ENCODE data around the gene TAGAP. TPM values are rescaled to one million over a fixed set of nuclear protein-coding genes. Genes with fewer than 3 reads are reported as not detected.

Gene TAGAP
- total RNA-seq, 2 experiments from 2014 or later = 245 to 261 TPM

- Mint-ChIP-seq H3K36me3 (ENCODE audit: low read depth) (peaks cover 21% of the 10 kb centered on the region), H3K4me3 (no peak overlapping the region), H3K9me3 (peaks cover 7% of the 10 kb centered on the region), H3K27ac (no peak overlapping the region), H3K4me1 (ENCODE audit: low read depth) (peaks cover 36% of the 10 kb centered on the region), H3K27me3 (no peaks in the 10 kb centered on the region)
- Histone ChIP-seq H3K4me1 (ENCODE audit: insufficient read depth, low read length) (peaks cover 27% of the 10 kb centered on the region), H3K36me3 (ENCODE audit: insufficient read depth, low read length) (no peaks in the 10 kb centered on the region), H3K9me3 (ENCODE audit: control insufficient read depth in 1 of 2, insufficient read depth in 1 of 2, low read length in 2 of 2) (peaks cover 8 to 10% of the 10 kb centered on the region in 2 experiments), H3K27ac (ENCODE audit: low read depth in 1 of 2, low read length in 2 of 2) (no peak overlapping the region), H3K27me3 (ENCODE audit: control insufficient read depth in 1 of 2, insufficient read depth in 2 of 2, low read length in 2 of 2) (no peaks in the 10 kb centered on the region), H3K4me3 (ENCODE audit: low read length) (no peak overlapping the region)
- no peak for ATAC-seq (ENCODE audit: poor library complexity)
- TF ChIP-seq CTCF (IDR thresholded peaks at IDR 0.05) = no peak
- no peak for DNase-seq
- ChIA-PET POLR2A (interaction anchor here (5.1 kb wide), 1 partner anchor 23 kb away, joined by 41 read pairs; the partner anchor contains the start of gene TAGAP), CTCF (interaction anchor here (4.6 kb wide), 1 partner anchor 115 kb away, joined by 23 read pairs; no protein-coding TSS in a partner anchor)
- intact Hi-C loops (cut with DNase I, micrococcal nuclease) = no loop called here
Measured at GRCh38 chr6:159020011-159020410, 24.8 kb downstream of the TAGAP start.

GRCh38 chr6:159017757-159018559 is 26.8 kb downstream of the TAGAP start:
- POLR2A ChIA-PET = interaction anchor here (0.5 to 5.1 kb wide), 15 partner anchors 9 to 771 kb away, joined by 3 to 41 read pairs (median 5); partner anchors contain the start of genes RSPH3 and TAGAP
- ATAC-seq (ENCODE audit: poor library complexity) (no peak), DNase-seq (peak in 1 of 14 experiments; percentile 34)
- TF ChIP-seq CTCF (IDR thresholded peaks at IDR 0.05) = no peak
- Histone ChIP-seq H3K4me1 (ENCODE audit: insufficient read depth, low read length) (peaks cover 44% of the 10 kb centered on the region), H3K27ac (ENCODE audit: low read depth in 1 of 2, low read length in 2 of 2) (peak overlapping the region; percentile 9 to 57), H3K36me3 (ENCODE audit: insufficient read depth, low read length) (no peaks in the 10 kb centered on the region), H3K27me3 (ENCODE audit: control insufficient read depth in 1 of 2, insufficient read depth in 2 of 2, low read length in 2 of 2) (no peaks in the 10 kb centered on the region), H3K9me3 (ENCODE audit: control insufficient read depth in 1 of 2, insufficient read depth in 1 of 2, low read length in 2 of 2) (no peaks in the 10 kb centered on the region), H3K4me3 (ENCODE audit: low read length) (no peak overlapping the region)
- Mint-ChIP-seq H3K36me3 (ENCODE audit: low read depth) (peaks cover 3% of the 10 kb centered on the region), H3K4me3 (peak overlapping the region; percentile 46), H3K9me3 (no peaks in the 10 kb centered on the region), H3K4me1 (ENCODE audit: low read depth) (peaks cover 57% of the 10 kb centered on the region), H3K27me3 (no peaks in the 10 kb centered on the region), H3K27ac (peak overlapping the region; percentile 45)
- CTCF ChIA-PET = interaction anchor here (1.2 to 4.6 kb wide), 7 partner anchors 9 to 117 kb away, joined by 3 to 23 read pairs (median 5); no protein-coding TSS in a partner anchor
- intact Hi-C loops (cut with DNase I, micrococcal nuclease) = no loop called here

GRCh38 chr6:159014406-159014805 is 30.4 kb downstream of the TAGAP start:
- no peak overlapping the region for H3K4me3 ChIP-seq (ENCODE audit: low read length)
- H3K27ac Mint-ChIP-seq = peak overlapping the region; percentile 53
- no peak for TF ChIP-seq CTCF (IDR thresholded peaks at IDR 0.05)
- no peaks in the 10 kb centered on the region for H3K27me3 Mint-ChIP-seq
- H3K9me3 Mint-ChIP-seq = no peaks in the 10 kb centered on the region
- no peak overlapping the region for H3K27ac ChIP-seq (ENCODE audit: low read depth in 1 of 2, low read length in 2 of 2)
- POLR2A ChIA-PET = interaction anchor here (1.2 to 1.4 kb wide), 2 partner anchors 9 to 30 kb away, joined by 3 to 4 read pairs; partner anchors contain the start of gene TAGAP
- no peaks in the 10 kb centered on the region for H3K27me3 ChIP-seq (ENCODE audit: control insufficient read depth in 1 of 2, insufficient read depth in 2 of 2, low read length in 2 of 2)
- H3K4me1 ChIP-seq (ENCODE audit: insufficient read depth, low read length) = peaks cover 52% of the 10 kb centered on the region
- CTCF ChIA-PET = interaction anchor here (1.3 kb wide), 1 partner anchor 18 kb away, joined by 3 read pairs; no protein-coding TSS in a partner anchor
- intact Hi-C loops (cut with DNase I, micrococcal nuclease) = no loop called here
- no peaks in the 10 kb centered on the region for H3K36me3 ChIP-seq (ENCODE audit: insufficient read depth, low read length)
- no peaks in the 10 kb centered on the region for H3K9me3 ChIP-seq (ENCODE audit: control insufficient read depth in 1 of 2, insufficient read depth in 1 of 2, low read length in 2 of 2)
- H3K4me3 Mint-ChIP-seq = no peak overlapping the region
- peaks cover 81% of the 10 kb centered on the region for H3K4me1 Mint-ChIP-seq (ENCODE audit: low read depth)
- no peak for DNase-seq
- no peaks in the 10 kb centered on the region for H3K36me3 Mint-ChIP-seq (ENCODE audit: low read depth)
- ATAC-seq (ENCODE audit: poor library complexity) = no peak

Measured in CD4-positive, alpha-beta T cell (primary cell).